Measurements from ENCODE around the gene EXOC8.

The EXOC8 gene

DNA sequence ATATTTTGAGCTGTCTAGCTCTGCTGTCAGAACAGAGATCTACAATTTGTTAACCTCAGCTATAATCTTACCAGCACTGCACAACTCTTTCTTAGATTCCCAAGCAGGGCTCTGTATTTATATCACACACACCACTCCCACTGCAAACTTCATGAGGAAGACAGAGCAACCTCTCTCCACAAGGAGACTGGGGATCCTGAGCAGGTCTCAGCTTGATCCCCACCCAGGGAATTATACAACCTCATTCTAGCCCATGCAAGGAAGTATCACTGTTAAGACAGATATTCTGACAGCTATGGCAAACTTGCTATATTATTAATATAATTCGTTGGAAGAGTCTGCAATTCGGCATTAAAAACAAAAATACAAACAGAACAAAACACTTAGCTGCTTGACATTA, 44.1 kb upstream of the EXOC8 start:
- no peak for DNase-seq (ENCODE audit: extremely low read depth, low read depth)
- TF ChIP-seq, protein P1, sequence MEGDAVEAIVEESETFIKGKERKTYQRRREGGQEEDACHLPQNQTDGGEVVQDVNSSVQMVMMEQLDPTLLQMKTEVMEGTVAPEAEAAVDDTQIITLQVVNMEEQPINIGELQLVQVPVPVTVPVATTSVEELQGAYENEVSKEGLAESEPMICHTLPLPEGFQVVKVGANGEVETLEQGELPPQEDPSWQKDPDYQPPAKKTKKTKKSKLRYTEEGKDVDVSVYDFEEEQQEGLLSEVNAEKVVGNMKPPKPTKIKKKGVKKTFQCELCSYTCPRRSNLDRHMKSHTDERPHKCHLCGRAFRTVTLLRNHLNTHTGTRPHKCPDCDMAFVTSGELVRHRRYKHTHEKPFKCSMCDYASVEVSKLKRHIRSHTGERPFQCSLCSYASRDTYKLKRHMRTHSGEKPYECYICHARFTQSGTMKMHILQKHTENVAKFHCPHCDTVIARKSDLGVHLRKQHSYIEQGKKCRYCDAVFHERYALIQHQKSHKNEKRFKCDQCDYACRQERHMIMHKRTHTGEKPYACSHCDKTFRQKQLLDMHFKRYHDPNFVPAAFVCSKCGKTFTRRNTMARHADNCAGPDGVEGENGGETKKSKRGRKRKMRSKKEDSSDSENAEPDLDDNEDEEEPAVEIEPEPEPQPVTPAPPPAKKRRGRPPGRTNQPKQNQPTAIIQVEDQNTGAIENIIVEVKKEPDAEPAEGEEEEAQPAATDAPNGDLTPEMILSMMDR (IDR thresholded peaks at IDR 0.05; ENCODE audit: low read depth, low read length): no peak

DNA sequence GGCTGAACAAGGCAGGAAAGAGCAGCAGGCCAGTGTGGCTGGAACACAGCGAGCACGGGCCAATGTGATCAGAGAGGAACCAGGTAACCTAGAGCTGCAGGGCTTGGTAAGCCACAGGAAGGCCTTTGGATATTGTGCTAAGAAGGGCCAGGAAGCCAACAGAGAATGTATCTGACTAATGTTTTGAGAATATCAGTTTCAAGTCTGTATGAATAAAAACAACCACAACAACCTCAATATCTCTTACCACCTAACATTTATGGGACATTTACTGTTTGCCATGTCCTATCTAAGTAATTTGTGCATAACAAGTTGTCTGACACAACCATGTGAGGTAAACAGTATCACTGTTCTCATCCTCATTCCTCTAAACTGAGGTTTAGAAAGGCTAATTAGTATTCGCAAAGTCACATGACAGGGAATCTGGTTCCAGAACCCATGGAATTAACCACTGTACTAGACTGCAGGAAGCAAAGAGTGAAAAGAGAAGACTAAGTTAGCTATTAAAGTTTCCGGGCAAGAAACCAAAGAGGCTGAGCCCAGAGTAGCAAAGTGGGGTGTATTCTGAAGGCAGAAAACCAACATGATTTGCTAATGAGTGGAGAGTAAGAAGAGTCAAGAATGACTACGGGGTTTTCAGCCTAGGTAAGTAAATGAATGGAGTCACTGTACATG, 39.4 kb upstream of the EXOC8 start:
- DNase-seq (ENCODE audit: extremely low read depth, low read depth): no peak
- TF ChIP-seq, protein P1 (IDR thresholded peaks at IDR 0.05; ENCODE audit: low read depth, low read length): no peak

DNA sequence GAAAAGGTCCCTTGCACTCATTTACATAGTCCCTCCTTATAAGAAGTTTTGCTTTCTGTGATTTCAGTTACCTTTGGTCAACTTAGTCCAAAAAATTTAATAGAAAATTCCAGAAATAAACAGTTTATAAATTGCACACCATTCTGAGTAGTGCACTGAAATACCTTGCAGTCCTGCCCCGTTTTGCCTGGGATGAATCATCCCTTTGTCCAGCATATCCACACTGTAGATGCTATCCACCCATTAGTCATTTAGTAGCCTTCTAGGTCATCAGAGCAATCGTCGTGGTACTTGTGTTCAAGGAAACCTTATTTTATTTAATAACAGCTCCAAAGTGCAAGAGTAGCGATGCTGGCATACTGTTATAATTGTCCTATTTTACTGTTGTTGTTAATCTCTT, 38.4 kb upstream of the EXOC8 start:
- TF ChIP-seq, protein P1 (IDR thresholded peaks at IDR 0.05; ENCODE audit: low read depth, low read length): no peak
- DNase-seq (ENCODE audit: extremely low read depth, low read depth): no peak

DNA sequence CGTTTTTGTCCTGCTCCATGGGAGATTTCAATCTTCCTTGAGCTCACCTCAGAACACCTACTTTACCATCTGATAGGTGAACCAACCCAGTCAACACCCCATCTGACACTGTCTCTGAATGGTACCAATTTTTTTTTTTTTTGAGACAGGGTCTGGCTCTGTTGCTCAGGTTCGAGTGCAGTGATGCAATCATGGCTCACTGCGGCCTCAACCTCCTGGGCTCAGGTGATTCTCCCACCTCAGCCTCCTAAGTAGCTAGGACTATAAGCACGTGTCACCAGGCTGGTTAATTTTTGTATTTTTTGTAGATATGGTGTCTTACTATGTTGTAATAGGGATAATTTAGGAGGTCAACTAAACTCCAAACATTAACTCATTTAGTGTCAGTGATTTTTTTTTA, 36.7 kb upstream of the EXOC8 start:
- TF ChIP-seq, protein P1 (IDR thresholded peaks at IDR 0.05; ENCODE audit: low read depth, low read length): no peak
- no peak for DNase-seq (ENCODE audit: extremely low read depth, low read depth)

DNA sequence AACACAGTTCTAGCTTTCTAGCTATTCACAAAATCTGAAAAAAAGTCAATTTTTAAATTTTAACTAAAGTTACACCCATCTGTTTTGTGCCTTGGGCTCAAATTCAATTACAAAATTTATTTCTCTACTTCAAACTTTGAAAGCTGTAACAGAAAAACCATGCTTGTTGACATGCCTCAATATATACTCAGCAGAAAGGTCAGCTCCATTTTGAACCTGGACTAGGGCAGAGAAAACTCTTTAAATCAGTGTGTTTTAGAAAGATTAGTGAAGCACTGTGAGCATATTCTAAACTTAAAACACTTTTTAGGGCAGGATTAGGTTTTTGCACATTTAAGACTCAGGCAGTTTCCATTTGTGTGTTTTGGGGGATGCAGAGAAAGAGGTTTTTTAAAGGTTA, 34.8 kb upstream of the EXOC8 start:
- no peak for DNase-seq (ENCODE audit: extremely low read depth, low read depth)
- TF ChIP-seq, protein P1 (IDR thresholded peaks at IDR 0.05; ENCODE audit: low read depth, low read length): no peak

DNA sequence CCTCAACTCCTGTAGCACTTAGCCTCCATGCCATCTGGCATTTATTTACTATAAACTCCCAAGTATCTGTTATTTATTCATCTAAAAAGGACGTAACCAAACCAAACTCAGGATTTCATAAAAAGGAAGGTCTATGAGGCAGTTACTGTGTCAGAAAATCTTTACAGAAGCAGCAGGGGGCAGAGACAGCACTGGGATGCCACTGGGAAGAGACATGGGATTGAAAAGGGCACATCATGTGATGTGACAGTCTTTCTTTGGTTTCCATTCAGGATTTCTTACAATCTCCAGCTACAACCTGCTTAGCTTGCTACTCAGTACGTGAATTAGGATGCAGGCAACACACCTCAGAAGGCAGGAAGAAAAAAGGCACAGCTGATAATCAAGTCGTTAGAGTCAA, 31.6 kb upstream of the EXOC8 start:
- TF ChIP-seq, protein P1 (IDR thresholded peaks at IDR 0.05; ENCODE audit: low read depth, low read length): no peak
- no peak for DNase-seq (ENCODE audit: extremely low read depth, low read depth)

DNA sequence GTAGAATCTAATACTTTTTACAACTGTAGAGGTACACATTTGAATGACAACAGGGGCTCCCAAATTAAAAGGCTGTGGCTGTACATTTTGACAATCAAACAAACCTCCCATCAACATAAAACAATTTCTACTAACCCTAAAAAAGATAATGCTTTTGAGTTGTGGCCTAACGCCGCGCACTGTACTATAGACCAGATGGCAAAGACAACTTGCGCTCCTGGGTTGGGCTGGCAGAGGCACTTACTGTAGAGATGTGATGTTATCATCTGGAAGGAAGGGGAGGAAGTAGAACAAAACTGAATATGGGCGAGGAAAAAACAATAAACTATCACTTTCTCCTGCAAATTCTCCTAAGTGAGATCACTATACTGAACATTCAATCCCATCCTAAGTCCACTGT, 26.5 kb upstream of the EXOC8 start:
- no peak for DNase-seq (ENCODE audit: extremely low read depth, low read depth)
- TF ChIP-seq, protein P1 (IDR thresholded peaks at IDR 0.05; ENCODE audit: low read depth, low read length): no peak
